Fibroblast of lung (primary cell): ENCODE measurements around the gene AMHR2. TPM values are rescaled to one million over a fixed set of nuclear protein-coding genes. Genes with fewer than 3 reads are reported as not detected.
A peak's percentile ranks its signal among the peaks of the same experiment; 100 is the strongest.

Source experiments
- DNase-seq, 2 donors: peaks; one replicate each; pipeline versions ENCODE4 v3.0.0 to v3.0.0-alpha.2; 2010; ENCODE audit warnings: low read depth in 2 of 2
- H2AFZ ChIP-seq: 2 replicates; pipeline ENCODE4 v1.5.1; 2012; ENCODE audit warnings: low read length, control low read depth, inconsistent platforms
- H3K27ac ChIP-seq: 2 replicates; pipeline ENCODE4 v1.5.1; 2011; ENCODE audit warnings: low read length, control low read depth; ENCODE audit not compliant: insufficient read depth
- H3K27me3 ChIP-seq: 2 replicates; pipeline ENCODE4 v1.5.1; 2011; ENCODE audit warnings: mild to moderate bottlenecking, low read length; ENCODE audit not compliant: control insufficient read depth, insufficient read depth
- H3K36me3 ChIP-seq: 2 replicates; pipeline ENCODE4 v1.5.1; 2011; ENCODE audit warnings: low read length; ENCODE audit not compliant: control insufficient read depth, insufficient read depth
- H3K4me1 ChIP-seq: 2 replicates; pipeline ENCODE4 v1.5.1; 2011; ENCODE audit warnings: low read length; ENCODE audit not compliant: control insufficient read depth, insufficient read depth; ENCODE audit errors: extremely low read depth
- H3K4me2 ChIP-seq: 2 replicates; pipeline ENCODE4 v1.5.1; 2011; ENCODE audit warnings: low read length, control low read depth; ENCODE audit not compliant: insufficient read depth; ENCODE audit errors: extremely low read depth
- H3K4me3 ChIP-seq, 4 experiments: fragments of 200-600 bp in 1 of 4; sonication (generic) in 1 of 4; replicated peaks in 1 of 4; 2 replicates each; pipeline ENCODE4 v1.5.1; 2011 to 2016; ENCODE audit warnings: low read length in 4 of 4, low read depth in 3 of 4, mild to moderate bottlenecking in 3 of 4, control low read depth in 2 of 4, inconsistent platforms in 1 of 4, mixed read lengths in 1 of 4; ENCODE audit not compliant: insufficient read depth in 1 of 4; ENCODE audit errors: control extremely low read depth in 1 of 4
- H3K79me2 ChIP-seq: 2 replicates; pipeline ENCODE4 v1.5.1; 2012; ENCODE audit warnings: mild to moderate bottlenecking, low read length, inconsistent platforms; ENCODE audit not compliant: control insufficient read depth, insufficient read depth
- H3K9ac ChIP-seq: 2 replicates; pipeline ENCODE4 v1.5.1; 2011; ENCODE audit warnings: mild to moderate bottlenecking, low read length, control low read depth; ENCODE audit not compliant: insufficient read depth
- H3K9me3 ChIP-seq: 2 replicates; pipeline ENCODE4 v1.5.1; 2012; ENCODE audit warnings: low read depth, low read length; ENCODE audit not compliant: control insufficient read depth, insufficient read depth
- H4K20me1 ChIP-seq: 2 replicates; pipeline ENCODE4 v1.5.1; 2011; ENCODE audit warnings: low read length; ENCODE audit not compliant: control insufficient read depth, insufficient read depth; ENCODE audit errors: extremely low read depth
- EZH2 ChIP-seq: IDR thresholded peaks from 2 replicates; pipeline ENCODE4 v1.5.1; 2012; ENCODE audit warnings: low read length, control low read depth, mild to moderate bottlenecking; ENCODE audit errors: missing control alignments
- polyA plus RNA-seq, 2 donors: library from polyadenylated mRNA; depleted of rRNA in 1 of 2; stranded (reverse) in 1 of 2; unstranded in 1 of 2; fragments of >200 nt; gene quantifications; 2 replicates each; pipeline ENCODE4 v1.2.1, GENCODE V29; 2011 to 2012; ENCODE audit warnings: missing spikeins in 1 of 2
- total RNA-seq: library from RNA; depleted of rRNA; stranded (reverse); fragments of >200 nt; gene quantifications from 2 replicates; pipeline ENCODE4 v1.2.1, GENCODE V29; 2014
- TF ChIP-seq, protein P1 (sequence below), 2 donors: IDR thresholded peaks in 1 of 2; conservative IDR thresholded peaks in 1 of 2; 1 replicate in 1 of 2; 2 replicates in 1 of 2; pipeline ENCODE4 v1.5.1; 2011 to 2012; ENCODE audit warnings: low read length in 2 of 2, control low read depth in 1 of 2, inconsistent platforms in 1 of 2, low read depth in 1 of 2, mild to moderate bottlenecking in 1 of 2

AMHR2 gene
- total and polyA plus RNA-seq, 2 donors (not counting 1 experiment from before 2014, with no cell fraction given): not detected

DNA sequence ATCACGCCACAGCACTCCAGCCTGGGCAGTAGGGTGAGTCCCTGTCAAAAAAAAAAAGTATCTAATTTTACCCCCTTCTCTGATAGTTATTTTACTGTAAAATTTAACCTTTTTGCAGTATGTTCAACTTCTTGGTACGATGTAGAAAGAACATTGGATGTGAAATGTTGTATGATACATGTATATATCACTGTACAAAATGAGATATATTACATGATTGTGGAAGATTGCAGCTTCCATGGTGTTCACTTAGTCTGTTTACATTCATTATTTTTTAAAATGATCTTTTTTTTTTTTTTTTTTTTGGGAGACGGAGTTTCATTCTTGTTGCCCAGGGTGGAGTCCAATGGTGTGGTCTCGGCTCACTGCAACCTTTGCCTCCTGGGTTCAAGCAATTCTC is 34.7 kb upstream of the AMHR2 start:
- no peak for TF ChIP-seq EZH2
- TF ChIP-seq, protein P1, sequence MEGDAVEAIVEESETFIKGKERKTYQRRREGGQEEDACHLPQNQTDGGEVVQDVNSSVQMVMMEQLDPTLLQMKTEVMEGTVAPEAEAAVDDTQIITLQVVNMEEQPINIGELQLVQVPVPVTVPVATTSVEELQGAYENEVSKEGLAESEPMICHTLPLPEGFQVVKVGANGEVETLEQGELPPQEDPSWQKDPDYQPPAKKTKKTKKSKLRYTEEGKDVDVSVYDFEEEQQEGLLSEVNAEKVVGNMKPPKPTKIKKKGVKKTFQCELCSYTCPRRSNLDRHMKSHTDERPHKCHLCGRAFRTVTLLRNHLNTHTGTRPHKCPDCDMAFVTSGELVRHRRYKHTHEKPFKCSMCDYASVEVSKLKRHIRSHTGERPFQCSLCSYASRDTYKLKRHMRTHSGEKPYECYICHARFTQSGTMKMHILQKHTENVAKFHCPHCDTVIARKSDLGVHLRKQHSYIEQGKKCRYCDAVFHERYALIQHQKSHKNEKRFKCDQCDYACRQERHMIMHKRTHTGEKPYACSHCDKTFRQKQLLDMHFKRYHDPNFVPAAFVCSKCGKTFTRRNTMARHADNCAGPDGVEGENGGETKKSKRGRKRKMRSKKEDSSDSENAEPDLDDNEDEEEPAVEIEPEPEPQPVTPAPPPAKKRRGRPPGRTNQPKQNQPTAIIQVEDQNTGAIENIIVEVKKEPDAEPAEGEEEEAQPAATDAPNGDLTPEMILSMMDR (conservative IDR thresholded peaks at IDR 0.05 in 1 of 2, IDR thresholded peaks at IDR 0.05 in 1 of 2; ENCODE audit: low read depth in 1 of 2, low read length in 2 of 2): no peak
- Histone ChIP-seq H3K4me2 (no peak overlapping the region), H3K4me3 (peak overlapping the region in 1 of 4 experiments; percentile 39), H3K27me3 (no peaks in the 10 kb centered on the region), H3K36me3 (peaks cover 2% of the 10 kb centered on the region), H3K4me1 (peaks cover 6% of the 10 kb centered on the region), H4K20me1 (no peaks in the 10 kb centered on the region), H2AFZ (no peak overlapping the region), H3K9me3 (no peaks in the 10 kb centered on the region), H3K9ac (no peak overlapping the region), H3K27ac (peak overlapping the region; percentile 26), H3K79me2 (peaks cover 68% of the 10 kb centered on the region)
- no peak for DNase-seq

DNA sequence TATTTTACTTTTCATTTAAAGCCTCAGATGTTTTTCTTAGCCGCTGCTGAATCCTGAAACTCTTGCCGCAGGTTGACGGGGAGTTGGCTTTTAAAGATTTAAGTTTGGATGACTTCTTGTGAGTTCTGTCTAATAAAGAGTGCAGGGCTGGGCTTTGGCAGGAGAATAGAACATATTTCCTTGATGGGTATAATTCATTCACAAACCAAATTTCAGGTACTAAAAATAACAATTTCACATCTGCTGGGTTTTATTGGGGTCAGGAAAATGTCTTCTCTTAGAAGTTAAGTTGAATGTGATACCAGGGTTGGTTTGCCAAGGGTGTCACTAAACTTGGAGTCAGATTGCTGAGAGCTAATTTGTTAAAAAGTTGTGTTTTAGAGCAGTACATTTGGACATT is 34.0 kb upstream of the AMHR2 start:
- peak overlapping the region; percentile 64 for H3K4me2 ChIP-seq
- H3K4me1 ChIP-seq: peaks cover 6% of the 10 kb centered on the region
- H3K27ac ChIP-seq: peak overlapping the region; percentile 43
- no peak for TF ChIP-seq EZH2
- TF ChIP-seq, protein P1 (conservative IDR thresholded peaks at IDR 0.05 in 1 of 2, IDR thresholded peaks at IDR 0.05 in 1 of 2; ENCODE audit: low read depth in 1 of 2, low read length in 2 of 2): no peak
- peak overlapping the region in 1 of 4 experiments; percentile 29 for H3K4me3 ChIP-seq
- no peaks in the 10 kb centered on the region for H3K27me3 ChIP-seq
- H3K9me3 ChIP-seq: no peaks in the 10 kb centered on the region
- H3K9ac ChIP-seq: no peak overlapping the region
- H3K36me3 ChIP-seq: peaks cover 2% of the 10 kb centered on the region
- DNase-seq: no peak
- peaks cover 62% of the 10 kb centered on the region for H3K79me2 ChIP-seq
- H2AFZ ChIP-seq: no peak overlapping the region
- H4K20me1 ChIP-seq: no peaks in the 10 kb centered on the region

DNA sequence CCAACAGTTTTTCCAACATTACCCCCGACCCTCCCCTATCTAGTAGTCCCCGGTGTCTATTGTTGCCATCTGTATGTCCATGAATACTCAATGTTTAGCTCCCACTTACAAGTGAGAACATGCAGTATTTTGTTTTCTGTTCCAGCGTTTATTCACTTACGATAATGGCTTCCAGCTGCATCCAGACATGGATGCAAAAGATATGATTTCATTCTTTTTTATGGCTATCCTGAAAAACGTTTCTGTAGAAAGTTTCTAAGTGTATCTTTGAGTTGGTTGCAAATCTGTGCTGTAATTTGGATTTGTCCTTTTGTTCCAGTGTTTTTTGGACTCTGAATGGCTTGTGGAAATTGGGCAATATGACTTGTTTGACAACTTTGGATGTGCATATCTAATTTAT is 31.9 kb upstream of the AMHR2 start:
- no peaks in the 10 kb centered on the region for H4K20me1 ChIP-seq
- H3K4me3 ChIP-seq: no peak overlapping the region
- no peak overlapping the region for H3K9ac ChIP-seq
- TF ChIP-seq, protein P1 (conservative IDR thresholded peaks at IDR 0.05 in 1 of 2, IDR thresholded peaks at IDR 0.05 in 1 of 2; ENCODE audit: low read depth in 1 of 2, low read length in 2 of 2): no peak
- no peak for TF ChIP-seq EZH2
- peaks cover 6% of the 10 kb centered on the region for H3K4me1 ChIP-seq
- peaks cover 60% of the 10 kb centered on the region for H3K79me2 ChIP-seq
- no peaks in the 10 kb centered on the region for H3K27me3 ChIP-seq
- peak overlapping the region; percentile 44 for H3K4me2 ChIP-seq
- H3K27ac ChIP-seq: peak overlapping the region; percentile 19
- H3K9me3 ChIP-seq: no peaks in the 10 kb centered on the region
- DNase-seq: no peak
- no peak overlapping the region for H2AFZ ChIP-seq
- no peaks in the 10 kb centered on the region for H3K36me3 ChIP-seq
